DMS153 treated with DMSO at 0.1 percent for 48 hours (cell line): ENCODE results near the gene POLN.

Experiments used
- DNase-seq: peaks from one replicate; lab custom pipeline; 2025; ENCODE audit not compliant: unreplicated experiment; lab: John Stamatoyannopoulos, UW

The POLN gene

DNA sequence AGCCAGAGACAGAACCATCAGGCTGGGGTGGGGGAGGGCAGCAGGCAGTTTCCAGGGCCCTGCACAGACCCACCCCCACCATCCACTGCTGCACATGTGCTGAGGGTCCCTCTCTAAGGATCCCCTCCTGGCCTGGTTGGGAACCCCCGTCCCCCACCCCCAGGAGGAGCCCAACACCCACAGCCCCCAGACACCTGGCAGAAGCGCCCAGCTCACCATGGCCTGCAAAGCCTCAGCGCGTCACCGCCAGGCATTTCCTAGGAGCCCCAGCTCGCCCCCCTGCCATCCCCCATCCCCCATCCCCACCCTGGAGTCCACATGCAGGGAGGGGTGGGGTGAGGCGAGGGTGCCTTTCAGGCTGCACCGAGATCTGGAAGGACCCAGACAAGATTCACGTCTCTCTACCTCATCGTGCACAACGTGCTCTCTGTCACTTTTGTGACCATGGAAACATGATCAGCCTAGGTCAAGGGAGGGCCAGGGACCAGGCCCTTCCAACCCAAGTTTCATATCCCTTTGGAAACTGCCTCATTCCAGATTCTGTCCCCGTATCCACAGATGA is 10.7 kb upstream of the POLN start:
- no peak for DNase-seq

DNA sequence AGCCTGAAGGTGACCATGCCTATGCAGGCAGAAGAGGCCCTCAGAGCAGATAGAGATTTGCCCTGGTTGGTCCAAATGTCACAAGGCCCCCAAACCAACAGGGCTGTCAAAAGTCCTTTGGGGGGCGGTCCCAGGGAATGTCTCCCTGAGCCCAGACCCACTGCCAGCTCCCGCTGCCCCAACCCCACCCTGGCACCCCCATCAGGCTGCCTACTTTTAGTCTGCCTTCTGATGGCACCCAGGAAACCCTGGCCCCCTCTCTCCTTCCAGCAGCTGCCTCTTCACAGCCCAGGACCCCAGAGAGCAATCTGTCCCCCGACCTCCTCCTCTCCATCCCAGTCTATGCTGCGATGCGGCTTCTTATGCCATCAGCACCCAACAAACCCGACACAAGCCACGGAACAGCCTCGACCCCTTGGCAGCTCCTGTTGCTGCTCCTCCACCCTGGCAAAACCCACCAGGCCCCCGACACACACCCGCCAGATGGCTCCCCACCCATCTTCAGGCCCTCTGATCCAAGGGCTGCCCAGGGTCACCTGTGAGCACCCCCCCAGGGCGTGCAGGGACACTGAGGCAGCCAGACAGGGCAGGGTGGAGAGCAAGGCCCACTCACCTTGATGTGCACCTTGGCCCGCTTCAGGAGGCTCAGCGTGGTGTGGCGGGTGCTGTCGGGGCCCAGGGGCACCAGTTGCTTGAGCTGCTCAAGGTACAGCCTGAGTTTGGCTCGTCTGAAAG is 10.0 kb upstream of the POLN start:
- no peak for DNase-seq

DNA sequence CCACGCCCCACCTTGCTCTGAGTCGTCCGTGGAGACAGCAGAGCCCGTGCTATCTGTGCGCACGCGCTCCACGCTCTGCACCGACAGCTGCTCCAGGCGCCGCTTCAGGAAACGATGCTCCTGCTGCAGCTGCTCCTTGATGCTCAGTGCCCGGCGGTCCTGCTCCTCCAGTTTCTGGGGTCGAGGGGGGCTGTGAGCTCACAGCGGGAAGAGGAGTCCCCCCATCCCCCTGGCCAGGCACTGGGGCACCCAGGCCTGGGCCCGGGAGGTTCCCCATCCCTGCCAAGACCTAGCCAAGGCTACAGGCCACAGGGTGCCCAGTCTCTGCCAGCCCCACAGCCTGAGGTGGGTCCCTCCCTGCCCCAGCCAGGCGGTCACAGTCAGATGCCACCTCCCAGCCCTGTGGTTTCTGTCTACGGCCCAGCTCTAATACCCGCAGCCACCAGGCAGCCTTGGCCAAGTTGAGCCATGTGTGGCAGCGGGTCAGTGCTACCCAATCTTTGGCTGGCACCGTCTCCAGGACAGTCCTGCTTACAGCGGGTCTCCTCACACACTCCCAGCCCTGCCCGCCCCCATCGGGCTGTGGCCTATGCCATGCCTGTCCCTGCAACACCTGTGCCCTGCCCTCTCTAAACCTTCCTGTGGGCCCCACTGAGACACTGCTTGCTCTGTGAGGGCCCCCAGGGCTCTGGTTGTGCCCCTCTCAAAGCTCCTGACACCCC is 9.3 kb upstream of the POLN start:
- DNase-seq, result no peak

DNA sequence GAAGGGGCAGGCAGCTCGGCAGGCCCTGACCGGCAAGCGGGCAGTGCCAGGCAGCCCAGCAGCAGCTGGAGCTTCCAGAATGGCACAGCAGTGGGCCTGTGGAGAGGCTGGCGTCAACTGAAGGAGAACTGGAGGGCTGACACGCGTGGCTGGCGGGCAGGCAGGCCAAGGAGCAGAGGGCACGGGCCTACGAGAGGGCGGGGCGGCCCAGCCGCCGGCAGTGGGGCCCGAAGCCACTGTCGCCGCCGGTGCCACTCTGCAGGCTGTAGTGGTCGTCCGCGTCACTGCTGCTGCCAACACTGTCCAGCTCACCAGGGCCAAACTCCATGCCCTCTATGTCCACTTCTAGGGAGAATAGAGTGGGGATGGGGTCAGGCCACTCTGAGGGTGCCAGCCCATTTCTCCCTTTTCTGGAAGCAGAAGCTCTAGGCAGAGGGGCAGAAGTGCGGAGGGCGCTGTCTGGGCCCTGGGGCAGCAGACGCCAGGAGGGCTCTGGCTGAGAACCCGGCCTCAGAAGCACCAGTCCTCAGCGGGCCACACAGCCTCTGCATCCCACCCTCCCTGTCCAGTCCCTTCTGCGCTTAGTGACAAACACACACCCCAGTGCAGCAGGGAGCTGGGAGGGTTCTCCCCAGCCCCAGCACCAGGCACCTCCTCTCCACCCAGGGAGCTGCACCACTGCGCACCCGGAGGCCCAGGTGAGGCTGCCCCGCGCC is 8.6 kb upstream of the POLN start:
- DNase-seq, result no peak

DNA sequence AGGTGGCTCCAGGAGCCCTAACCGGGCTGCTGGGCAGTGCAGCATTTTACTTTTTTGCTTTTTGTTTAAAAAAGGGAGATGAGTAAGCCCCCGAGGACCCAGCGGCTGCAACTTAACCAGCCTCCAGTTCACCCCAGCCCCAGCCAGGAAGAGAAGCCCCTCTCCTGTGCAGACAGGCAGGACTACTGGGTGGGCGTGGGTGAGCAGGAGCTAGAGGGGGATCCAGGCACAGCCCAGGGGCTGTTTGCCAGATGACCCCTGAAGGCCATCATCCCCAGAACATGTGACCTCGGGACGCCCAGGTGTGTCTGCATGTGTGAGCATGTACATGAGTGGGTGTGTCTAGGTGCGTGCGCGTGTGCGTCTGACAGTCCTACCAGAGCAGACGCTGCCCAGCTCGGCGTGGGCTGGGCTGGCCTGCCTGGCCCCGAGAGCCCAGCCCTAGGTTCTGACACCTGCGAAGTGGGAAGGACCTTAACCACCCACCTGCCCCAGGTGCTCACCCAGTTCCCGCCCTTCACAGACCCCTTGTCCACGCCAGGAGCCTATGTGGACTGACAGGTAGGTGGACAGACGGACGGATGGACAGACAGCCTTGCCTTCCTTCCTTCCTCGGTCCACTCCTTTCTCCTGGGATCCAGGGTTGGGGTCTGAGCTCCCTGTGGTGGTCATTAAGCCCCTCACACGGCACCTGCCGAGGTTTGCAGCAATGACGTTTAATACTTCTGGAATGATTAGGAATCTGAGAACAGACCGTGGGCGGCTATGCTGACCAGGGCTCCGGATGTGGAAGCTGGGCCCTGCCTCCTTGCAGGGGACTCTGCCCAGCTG is 7.8 kb upstream of the POLN start:
- DNase-seq, result no peak

DNA sequence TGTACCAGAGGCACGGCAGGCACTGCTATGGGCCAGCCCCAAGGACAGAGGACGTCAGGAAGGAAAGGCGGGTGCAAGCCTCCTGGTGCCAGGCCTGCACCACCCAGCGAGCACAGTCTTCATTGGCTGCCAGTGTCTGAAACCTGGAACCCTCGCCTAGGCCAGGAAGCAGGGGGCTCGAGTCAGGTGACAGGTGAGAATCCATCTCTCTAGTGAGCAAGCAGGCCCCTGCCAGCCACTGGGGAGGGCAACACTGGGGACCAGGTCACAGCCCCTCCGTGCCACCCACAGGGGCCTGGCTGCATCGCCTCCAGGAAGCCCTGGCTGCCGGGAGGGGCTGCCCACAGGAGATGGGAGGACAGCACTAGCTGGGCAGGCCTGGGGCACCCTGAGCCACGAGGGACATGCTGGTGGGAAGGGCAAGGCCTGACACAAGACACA is 6.9 kb upstream of the POLN start:
- DNase-seq, result no peak

DNA sequence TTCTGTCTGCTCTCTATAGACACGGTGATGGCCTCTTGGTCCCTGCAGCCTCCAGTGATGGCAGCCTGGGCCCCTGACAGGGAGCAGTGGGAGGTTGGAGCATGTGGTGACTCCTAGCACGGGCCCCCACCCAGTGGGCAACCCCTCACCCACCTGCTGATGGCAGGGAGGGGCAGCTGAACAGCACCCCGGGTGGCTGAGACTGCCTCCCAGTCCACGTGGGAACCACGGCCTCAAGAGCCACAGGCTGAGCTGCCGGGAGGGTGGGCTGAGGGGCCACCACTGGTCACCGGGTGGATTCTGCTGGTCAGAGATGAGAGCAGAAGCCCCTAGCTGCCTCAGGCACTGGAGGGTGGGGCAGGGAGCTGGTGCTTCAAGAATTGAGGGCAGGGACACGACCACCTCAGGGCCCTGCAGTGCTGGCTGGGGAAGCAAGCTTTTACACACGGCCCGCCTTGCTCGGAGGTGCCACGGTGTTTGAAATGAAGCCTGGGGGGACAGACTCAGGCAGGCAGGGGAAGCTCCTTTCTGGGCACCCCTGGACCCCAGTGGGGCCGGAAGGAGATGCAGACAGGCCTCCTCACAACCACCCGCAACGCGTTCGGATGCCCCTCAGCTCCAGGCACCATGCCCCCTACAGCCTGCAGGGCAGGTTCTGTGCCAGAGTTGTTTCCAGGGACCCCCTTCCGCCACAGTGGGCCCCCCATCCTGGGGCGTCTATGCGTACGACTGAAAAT is 6.3 kb upstream of the POLN start:
- no peak for DNase-seq

DNA sequence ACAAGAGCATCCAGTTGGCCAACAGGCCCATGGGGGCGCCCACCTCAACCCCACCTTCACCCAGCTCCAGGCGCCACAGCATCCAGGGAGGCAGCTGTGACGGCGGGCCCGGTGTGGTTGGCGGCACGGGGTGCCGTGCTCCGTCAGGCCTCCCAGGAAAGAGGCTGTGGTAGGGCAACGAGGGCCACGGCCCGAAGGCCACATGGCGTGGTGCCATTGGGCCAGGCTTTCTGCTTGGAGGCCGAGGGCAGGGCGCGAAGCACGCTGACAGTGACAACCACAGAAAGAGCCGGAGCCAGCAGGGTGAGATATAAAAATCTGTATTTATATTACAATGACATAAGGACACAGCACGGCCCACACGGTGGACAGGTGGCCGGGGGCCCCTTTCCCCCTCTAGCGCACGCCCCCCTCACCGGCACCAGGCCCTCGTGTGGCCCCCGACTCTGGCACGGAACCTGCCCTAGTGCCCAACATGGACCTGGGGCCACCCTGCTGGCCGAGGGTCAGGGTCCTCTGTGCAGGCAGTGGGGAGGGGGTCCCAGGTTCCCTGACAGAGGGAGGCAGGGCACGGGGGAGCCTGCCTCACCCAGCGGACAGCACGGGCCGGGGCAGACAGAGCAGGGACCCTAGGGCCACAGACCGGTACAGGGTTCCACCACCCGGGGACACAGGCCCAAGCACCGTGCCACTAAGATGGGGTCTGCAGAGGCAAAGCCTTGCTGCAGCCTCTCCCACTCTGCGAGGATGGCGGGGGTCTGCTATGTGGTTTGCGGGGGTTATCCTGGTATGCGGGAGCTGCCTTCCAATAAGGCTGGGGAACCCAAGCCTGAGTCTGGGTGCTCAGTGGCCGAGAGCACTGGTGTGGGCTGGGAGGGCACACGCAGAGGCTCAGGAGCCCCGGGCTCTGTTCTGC is 5.5 kb upstream of the POLN start:
- DNase-seq, result no peak

DNA sequence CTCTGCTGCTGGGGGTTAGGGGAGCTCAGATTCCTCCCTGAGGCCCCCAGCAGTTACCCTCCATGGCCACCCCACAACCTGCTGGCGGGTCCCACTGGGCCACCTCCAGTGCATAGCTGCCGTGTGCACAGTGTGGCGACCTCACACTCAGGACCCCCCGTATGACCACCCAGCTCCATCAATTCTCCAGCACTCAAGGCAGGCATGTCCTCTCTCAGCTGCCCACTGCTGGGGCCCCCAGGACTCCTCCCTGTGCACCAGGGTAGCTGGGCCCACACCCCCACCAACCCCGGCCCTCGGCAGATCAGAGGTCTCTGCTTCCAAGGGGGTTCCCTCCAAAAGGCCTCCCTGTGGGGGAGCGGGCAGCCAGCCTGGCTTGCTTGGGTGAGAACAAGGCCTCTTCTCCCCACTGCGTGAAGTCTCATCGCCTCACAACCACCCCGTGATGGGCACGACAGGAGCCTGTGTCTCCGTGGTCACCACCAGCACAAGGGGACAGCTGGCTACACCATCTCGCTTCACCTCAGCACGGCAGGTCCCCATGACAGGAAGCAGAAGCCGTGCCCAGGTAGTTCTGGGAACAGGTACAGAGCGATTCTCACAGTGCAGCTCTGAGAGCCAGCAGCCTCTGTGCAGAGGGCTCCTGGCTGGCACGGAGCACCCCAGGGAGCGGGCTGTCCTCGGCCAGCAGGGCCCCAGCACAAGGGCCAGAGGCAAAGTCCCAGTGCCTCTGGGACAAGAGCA is 4.6 kb upstream of the POLN start:
- no peak for DNase-seq

DNA sequence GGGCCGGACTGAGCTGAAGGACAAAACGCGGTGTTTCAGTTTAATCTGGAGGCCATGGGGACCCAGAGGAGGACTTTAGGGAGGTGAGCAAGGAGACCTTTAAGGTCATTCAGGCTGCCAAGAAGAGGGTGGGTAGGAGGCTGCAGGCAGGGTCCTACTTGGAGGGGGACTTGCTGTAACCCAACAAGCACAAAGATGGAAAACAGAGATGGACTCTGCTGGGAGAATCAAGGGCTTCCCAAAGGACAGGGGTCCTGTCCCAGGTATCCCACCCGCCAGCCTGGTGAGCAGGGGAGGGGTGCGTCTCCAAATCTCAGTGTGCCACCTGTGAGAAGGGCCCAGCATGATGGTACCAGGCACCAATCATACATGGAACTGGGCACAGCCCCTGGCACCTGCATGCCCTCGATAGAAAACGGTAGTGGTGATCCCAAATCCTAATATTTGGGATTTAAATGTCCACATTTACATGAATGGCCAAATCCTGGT is 3.9 kb upstream of the POLN start:
- no peak for DNase-seq

DNA sequence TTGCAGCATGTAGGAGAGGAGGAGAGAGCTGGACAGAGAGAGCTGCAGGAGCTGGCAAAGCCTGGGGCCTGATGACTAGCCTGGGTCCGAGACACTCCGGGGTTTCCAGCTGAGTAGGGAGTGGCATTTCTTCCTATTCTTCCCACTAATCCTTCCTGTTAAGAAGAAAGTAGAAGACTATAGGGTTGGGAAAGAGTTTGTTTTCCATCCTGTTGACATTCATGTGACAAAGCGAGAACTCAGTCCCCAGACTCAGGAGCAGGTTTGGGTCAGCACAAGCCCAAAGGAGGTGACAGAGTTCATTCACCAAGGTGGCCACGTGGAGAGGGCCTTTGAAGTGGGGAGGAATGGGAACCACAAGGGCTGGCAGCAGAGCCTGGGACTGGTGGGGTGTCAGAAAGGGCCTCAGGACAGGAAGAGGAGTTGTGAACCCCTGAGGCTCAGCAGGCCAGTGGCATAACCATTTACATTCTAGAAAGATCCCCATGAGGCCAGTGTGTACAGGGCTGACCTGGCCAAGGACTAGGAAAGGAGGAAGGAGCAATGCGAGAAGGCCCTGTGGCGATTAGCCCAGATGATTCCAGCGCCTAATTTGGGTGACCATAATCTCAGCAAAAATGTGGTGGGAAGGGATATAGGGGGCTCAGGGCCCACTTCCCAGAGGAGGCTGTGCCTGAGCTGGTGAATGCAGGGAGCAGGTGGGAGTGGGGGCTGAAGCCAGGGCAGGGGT is 3.3 kb upstream of the POLN start:
- no peak for DNase-seq

DNA sequence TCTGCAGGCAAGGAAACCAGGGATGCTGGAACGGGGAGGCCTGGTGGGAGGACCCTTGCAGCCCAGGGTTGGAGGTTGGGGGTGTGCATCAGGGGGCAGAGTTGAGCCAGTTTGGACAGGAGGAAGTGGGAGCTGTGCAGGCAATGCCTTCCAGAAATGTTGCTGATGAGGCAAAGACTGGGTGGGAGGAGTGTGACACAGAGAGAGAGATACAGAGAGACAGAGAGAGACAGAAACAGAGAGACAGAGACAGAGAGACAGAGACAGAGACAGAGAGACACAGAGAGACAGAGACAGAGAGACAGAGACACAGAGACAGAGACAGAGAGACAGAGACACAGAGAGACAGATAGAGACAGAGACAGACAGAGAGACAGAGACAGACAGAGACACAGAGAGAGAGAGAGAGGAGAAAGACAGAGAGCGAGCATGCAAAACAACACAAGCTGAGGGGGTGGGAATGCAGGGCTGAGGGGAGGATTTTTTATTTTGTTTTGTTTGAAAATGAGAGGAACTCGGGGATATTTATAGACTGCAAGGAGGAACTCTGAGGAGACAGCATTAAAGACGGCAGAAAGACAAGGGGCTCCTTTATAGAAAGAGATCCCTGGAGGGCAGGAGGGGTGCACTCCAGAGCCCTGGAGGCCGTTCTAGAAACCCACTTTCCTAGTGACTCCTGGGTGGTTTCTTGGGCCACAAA is 1.9 kb upstream of the POLN start:
- DNase-seq, result no peak

DNA sequence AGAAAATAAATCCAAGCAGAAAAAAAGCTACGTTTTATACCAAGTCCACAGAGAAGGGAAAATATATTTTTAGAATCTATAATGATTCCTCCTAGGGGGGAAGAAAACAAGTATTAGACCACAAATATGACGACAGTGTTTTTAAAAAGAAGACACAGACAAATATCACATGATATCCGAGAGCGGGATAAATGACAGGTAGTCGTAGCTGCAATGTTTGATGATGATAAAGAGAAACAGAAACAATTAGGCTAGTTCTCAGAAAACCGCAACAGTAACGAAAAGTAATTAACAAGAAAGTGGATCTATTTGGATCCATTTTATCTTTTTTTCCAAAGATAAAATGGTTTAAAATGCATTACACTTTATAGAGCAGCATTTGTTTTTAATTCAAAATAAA is 918 bp downstream of the POLN start:
- no peak for DNase-seq

DNA sequence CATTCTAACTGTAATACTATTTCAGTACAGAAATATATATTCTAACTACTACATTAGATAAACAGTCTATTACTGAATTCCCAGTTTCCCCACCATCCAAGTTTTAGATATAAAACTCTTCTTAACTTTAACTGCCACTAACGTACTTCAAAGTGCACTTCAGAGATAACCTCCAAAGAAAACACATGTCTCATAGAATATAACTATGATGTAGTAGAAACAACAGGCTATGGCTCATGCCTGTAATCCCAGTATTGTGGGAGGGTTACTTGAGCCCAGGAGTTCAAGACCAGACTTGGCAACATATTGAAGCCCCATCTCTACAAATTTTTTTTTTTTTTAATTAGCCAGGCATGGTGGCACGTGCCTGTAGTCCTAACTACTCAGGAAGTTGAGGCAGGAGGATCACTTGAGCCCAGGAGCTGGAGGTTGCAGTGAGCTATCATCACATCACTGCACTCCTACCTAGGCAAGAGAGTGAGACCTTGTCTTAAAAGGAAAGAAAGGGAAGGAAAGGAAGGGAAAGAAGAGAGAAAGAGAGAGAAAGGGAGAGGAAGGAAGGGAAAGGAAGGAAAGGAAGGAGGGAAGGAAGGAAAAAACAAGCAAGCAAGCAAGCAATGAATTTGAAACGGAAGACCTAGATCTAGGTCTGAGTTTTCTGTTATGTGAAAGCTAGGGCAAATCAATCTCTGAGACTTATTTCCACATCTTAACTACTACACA is 4.8 kb downstream of the POLN start:
- DNase-seq, result no peak

DNA sequence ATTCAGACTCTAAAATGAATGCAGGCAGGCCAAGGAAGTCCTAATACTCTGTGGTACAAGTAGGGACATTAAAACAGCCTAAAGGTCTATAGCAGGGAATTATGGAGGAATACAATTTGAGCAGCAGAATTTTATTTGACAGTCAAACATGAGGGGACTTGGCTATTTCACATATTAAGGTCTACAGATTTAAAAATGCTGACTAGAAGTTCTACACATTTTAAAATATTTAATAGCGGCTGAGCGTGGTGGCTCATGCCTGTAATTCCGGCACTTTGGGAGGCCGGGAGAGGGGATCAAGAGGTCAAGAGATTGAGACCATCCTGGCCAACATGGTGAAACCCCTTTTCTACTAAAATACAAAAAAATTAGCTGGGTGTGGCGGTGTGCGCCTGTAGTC is 10.8 kb downstream of the POLN start:
- no peak for DNase-seq

DNA sequence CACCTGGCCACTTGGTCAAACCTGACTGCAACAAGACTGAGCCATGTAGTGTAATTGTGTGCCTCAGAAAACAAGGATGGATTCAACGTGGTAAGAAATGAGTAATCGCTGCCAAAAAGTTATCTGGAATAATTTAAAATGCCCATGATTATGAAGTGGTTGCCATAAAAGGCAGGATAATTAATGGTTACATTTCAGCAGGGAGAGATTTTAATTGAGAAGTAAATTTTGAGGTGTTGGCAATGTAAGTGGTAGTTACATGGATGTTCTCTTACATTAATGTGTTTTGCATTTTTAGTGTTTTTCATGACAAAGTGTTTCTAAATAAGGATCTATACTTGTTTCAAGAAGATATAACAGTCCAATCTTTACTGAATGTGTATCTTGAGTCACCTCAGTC is 15.7 kb downstream of the POLN start:
- no peak for DNase-seq
